Germinal center (tissue), 1 donor: ENCODE data around the gene SECISBP2L.
"Not testable (repeated sequence)": the region's sequence is repeated elsewhere in the genome, so short reads cannot be mapped to it uniquely, and the experiment has no call there.

Source experiments
- DNase-seq: peaks from one replicate; pipeline ENCODE4 v3.0.0; 2012; ENCODE audit warnings: mixed read lengths, low spot score

The SECISBP2L gene

DNA sequence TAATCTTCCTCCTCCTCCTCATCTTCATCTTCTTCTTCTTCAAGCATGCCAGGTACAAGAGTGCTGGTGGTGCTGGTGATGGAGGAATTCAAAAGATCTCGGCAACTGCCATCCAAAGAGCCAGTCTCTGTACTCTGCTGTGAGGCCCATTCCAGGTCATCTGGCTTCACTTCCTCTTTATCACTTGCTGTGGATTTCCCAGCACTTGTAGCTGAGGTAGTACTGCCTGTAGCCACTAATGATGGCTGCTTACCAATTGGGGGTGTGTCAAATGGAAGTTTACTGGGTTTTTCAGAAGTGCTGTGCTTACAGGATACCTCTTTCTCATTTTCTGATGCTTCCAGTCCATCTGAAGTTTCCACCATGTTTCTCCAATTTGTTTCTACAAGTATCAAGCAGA is 53.7 kb downstream of the SECISBP2L start:
- DNase-seq: peak; percentile 17

DNA sequence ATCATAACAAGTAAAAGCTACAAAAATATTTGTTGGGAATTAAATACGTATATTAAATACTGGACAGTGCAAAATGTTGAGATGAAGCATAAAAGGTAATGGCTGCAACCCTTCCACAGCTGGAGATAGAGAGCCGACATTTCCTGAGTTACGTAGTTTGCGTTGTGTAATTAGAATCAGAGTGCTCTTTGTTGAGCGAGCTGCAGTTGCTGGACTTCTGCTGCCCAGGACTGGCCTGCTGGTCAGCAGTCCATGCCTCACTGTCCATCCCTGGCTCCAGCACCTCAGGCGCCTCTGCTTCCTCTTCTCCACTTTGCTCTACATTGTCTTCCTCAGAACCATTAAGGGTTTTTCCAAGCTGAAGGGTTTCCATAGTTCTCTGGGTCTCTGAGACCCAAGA is 54.1 kb downstream of the SECISBP2L start:
- DNase-seq: no peak

DNA sequence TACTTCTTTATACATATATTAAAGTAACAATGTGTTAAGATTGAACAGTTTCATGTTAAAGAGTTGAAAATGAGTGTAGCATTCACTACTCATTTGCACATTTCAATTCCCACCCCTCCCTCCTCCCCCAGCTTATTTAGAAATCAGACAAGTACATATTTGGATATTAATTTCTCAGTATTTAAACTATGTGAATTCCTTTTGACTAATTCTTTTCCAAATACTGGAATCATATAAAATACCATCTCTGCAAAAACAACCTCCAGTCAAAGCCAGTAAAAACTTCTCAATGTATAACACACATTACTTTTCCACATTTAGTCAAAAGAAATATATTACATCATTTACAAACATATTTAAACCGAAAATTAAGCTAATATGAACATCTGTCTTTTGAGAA is 57.1 kb downstream of the SECISBP2L start:
- no peak for DNase-seq

DNA sequence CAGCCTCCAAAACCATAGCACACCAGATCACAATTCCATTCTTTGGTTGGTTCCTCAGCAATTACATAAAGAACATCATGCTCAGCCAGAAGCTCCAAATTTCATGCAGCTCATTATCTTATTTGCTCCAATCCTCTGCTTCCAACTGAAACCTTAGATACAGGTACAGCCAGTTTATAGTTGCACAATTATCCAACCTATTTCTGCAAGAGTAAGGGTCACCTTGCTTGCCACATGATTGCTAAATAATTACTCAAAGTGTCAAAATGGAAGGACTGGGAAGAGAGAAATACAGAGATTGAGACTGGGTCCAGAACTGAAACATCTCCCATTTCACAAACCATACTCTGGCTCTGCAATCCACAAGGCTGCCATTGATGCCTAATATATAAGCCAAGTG is 59.1 kb downstream of the SECISBP2L start:
- DNase-seq: no peak

DNA sequence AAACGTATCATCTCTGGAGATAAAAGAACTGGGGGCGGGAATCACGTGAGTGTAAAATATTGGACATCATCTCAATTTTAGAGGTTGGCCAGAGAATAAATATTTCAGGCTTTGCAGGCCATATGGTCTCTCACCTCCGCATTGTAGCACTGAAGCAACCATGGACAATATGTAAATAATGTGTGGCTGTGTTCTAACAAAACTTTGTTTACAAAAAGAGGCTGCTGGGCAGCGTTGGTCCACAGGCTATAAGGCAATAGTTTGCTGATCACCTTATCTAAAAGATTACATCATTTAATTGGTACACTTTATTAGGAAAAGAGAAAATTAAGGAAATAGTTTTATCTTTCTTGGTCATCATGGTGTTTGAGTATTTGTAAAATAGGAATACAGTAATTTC is 60.0 kb downstream of the SECISBP2L start:
- no peak for DNase-seq

DNA sequence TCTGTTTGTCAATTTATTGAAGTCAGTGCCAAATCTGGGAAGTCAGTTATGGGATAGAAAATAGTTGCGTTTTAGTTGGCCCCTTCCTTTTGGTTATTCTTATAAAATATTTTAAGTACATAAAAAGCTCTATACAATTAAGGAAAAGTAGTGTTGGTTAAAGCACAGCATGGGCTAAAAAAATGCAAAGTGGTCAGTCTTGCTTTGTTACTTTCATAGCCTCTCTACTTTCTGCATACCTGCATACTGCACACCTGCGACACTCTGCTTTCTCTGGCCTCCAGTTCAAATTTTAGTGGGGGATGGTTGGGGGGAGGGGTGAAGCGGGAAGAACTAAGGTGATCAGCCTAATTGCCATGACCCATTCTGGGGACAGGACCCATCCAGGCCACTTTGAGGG is 60.7 kb downstream of the SECISBP2L start:
- DNase-seq: no peak

DNA sequence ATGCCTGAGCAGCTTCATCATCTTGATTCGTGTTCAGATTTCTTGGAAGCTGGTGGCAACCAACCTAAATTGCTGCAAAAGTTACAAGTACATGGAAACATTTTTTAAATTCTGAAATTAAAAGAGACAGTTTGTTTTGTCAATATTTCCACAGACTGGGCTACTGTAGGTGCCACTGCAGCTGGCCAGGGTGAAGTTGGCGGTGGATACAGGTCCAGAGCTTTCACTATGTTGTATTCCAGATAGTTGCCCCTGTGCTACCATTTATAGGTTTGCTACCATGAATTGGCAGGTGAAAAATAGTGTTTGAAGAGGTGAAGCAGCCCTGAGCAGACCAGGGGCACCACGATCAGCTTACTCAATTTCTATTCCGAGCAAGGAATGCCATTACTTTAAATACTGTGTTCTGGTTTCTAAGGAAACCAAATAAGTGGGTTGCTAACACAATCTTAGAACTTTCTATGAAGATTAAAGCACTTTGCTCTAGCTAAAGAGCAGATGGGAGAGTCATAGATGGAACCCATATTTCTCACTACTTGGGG is 61.4 kb downstream of the SECISBP2L start:
- no peak for DNase-seq

DNA sequence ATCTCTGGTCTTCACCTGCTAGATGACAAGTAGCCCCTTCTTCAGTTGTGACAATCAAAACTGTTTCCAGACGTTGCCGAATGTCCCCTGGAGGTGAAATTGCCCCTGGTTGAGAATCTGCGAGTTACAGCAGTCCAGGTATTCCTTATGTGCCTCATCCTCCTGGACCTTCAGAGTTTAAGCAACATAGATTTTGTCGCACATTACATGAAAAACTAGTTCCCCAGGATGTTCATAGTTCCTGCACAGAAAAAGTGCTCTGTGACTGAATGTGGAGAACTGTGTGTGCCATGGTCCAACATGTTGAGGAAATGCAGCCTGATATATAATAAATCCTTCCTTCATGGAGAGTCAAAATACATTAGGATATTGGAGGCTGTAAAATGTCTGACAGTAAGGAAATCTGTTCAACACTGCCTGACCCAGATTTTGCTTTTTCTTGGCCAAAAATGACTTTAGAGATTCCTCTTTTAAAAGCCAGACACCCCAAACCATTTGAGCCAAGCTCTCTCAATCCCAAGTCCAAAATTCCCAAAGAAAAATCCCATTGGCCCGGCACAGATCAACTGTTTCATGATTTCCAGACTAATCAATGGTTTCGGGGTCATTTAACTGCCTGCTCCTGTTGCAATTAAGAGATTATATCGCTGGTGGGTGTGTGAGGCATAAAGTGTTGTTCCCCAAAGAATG is 62.1 kb downstream of the SECISBP2L start:
- DNase-seq: no peak

DNA sequence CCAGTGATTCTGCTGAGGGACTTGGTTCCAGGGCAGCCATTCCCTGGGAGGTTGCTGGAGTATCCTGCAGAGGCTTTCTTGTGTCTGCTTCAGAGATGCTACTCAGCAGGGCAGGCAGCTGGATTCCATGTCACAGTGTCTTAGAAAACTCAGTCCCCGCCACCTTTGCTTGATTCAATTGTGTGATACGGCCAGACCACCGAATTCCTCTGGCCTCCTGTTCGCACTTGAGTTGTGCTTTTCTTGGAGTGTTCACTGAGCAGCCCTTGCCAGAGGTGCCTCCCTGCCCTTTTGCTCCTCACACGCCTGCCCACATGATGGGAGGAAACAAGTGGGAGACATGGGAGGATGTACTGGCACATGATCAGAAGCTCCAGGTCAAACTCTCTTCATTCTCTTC is 62.9 kb downstream of the SECISBP2L start:
- DNase-seq: no peak

DNA sequence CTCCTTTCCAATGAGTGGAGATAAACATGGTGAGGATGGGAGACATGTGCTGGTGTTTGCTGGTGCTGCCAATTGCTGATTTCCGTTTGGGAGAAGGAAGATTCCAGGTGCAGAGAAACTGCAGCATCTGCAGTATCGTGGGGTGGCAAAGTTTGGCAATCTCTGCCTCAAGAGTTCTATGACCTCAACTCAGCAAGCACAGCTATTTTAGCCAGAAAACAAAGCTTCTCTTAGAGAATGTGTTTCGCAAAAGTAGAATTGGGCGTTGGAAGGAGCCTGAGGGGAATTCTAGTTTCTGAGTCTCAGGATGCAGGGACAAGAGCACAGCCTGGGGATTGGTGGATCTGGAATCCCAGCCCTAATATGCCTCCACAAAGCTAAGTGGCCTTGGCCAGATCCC is 64.3 kb downstream of the SECISBP2L start:
- no peak for DNase-seq

DNA sequence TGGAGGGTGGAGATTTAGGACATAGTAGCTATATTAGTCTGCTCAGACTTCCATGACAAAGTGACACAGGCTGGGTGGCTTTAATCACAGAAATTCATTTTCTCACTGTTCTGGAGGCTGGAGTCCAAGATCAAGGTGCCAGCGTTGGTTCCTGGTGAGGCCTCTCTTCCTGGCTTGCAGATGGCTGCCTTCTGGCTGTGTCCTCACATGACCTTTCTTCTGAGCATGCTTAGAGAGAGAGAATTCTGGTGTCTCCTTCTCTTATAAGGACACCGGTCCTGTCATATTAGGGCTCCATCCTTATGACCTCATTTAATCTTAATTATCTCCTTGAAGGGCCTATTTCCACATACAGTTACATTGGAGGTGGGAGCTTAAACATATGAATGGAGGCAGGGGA is 67.6 kb downstream of the SECISBP2L start:
- DNase-seq: no peak

DNA sequence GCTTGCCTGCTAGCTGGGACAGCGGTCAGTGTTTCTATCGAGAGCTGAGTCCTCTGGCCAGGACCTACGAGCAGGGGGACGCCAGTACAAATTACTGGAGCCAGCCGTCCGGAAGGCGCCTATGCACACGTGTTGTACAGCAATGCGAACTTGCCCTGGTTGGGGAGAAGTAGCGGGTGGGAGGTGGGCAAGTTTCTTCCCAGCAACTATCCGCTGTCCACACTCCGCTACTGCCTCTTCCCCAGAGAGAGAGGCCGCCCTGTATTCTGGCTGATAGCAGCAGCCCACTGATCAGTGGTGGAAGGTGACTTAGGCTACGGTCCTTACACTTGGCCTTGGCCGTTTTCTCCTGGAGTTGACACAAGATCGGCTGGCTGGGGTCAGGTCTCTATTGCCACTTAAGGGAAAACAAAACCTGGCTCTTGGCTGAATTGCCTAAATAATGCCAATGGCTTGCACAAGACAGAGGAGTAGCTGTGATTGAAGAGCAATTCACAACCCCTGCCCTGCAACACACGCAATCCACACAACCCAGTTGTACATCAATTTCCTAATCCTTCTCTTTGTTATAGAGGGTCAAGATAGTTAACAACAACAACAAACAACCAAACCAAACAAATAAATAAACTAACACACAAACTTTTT is 69.7 kb downstream of the SECISBP2L start:
- no peak for DNase-seq

DNA sequence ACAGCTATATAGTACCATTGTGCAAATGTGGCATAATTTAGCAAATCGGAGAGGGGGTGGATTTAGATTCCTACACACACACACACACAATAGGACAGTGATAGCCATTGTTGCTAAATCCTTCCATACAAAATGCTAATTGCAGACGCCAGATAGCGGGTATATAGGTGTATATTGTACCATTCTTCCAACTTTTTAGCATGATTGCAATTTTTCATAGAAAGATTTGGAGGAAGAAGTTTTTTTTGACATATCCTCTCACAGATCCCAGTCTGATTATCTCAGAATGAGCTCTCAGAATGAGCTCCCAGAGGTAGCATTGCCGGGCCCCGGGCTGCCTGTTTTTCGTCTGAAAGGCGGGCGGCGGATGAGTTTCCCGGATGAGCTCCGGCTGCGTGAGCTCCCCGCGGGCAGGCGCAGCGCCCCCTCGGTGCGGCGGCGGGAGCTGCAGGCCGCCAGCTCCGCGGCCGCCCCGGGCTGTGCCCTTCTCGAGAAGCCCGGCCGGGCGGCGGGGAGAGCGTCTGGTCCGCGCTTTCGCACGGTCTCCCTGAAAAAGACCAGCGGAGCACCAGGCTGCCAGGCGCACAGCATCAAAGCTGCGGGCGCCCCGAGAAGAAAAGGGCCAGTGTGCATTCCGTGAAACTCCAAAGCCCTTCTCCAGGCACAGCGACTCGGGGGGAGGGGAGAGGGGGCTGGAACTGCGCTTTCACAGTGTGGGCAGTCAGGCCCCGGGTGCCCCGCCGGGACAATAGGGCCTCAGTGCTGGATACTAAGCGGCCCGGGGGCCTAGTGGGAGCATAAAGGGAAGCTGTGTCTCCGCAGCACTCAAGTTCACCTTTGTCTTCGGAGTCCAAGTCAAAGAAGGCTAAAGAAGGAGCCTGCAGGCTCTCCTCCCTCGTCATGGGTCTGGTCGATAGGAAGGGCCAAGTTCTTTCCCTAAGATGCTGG is 70.5 kb downstream of the SECISBP2L start:
- peak; percentile 81 for DNase-seq

DNA sequence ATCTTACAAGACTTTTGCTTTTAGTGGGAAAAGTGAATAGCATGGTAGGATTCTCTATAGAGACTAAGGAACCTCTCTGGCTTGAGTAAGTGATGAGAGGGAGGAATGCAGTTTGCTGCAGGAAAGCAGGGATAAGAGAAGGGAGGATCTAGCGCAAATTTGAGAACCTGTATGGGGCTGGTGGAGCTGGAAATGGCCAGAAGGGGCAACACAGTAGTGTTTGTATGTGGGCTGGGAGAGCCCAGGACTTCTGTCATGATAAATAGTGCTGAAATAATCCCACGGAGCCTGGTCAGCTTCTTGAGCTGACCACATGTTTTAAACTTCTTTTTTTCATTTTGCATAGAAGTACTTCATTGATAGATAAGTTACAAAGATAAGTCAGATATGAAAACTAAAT is 71.4 kb downstream of the SECISBP2L start:
- no peak for DNase-seq

DNA sequence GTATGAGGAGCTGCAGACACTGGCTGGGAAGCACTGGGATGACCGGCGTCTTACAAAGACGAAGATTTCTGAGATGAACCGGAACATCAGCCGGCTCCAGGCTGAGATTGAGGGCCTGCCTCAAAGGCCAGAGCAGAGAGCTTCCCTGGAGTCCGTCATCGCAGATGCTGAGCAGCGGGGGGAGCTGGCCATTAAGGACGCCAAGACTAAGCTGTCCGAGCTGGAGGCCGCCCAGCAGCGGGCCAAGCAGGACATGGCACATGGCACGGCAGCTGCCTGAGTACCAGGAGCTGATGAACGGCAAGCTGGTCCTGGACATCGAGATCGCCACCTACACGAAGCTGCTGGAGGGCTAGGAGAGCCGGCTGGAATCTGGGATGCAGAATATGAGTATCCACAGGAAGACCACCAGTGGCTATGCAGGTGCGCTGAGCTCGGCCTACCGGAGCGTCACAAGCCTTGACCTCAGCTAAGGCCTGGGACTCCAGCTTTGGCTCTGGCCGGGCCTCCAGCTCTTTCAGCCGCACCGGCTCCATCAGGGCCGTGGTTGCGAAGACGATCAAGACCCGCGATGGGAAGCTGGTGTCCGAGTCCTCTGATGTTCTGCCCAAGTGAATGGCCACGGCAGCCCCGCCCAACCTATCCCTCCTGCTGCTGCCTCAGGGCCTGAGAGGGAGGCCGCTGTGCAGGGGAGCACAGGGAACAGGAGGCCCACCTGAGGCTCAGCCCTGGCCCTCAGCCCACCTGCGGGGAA is 73.3 kb downstream of the SECISBP2L start:
- no peak for DNase-seq

DNA sequence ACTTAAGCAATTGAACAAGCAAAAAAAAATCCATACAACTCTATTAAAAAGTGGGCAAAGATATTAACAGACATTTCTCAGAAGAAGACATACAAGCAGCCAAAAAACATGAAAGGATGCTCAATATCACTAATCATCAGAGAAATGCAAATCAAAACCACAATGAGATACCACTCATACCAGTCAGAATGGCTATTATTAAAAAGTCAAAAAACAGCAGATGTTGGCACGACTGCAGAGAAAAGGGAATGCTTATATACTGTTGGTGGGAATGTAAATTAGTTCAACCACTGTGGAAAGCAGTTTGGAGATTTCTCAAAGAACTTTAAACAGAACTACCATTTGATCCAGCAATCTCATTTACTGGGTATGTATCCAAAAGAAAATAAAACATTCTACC is 75.3 kb downstream of the SECISBP2L start:
- DNase-seq: not testable (repeated sequence)

DNA sequence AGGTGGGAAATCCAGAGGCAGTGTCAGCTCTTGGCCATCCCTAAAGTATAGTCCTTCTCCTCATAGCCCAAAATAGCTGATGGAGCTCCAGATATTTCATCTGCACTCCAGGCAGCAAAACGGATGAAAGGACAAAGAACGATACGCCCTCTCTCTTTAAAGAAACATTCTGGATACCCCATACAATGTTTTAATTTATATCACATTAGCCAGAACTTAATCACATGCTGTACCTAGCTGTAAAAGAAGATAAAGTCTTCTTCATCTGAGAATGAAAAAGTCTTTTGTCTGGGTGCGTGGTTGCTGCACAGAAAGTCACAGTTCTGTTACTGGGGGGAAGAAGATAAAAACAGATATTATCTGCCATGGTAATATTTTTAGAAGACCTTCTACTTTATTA is 78.2 kb downstream of the SECISBP2L start:
- no peak for DNase-seq

DNA sequence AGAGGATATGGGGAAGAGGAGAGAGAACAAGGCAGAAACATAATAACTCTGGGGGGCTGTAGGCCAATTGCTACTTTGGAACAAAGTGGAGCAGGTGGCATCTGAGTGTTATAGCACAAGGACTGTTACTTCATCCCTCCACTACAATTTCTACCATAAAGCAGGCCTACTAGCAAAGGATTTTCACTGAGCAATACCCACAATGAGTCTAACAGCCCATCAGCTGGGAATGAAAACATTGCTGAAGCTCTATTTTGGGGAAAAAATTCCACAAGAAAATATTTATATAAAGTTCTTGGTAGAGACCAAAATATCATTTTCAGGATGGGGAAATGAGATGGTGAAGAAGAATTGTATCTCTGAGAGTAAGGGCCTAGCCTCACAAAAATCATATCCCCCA is 78.9 kb downstream of the SECISBP2L start:
- no peak for DNase-seq

DNA sequence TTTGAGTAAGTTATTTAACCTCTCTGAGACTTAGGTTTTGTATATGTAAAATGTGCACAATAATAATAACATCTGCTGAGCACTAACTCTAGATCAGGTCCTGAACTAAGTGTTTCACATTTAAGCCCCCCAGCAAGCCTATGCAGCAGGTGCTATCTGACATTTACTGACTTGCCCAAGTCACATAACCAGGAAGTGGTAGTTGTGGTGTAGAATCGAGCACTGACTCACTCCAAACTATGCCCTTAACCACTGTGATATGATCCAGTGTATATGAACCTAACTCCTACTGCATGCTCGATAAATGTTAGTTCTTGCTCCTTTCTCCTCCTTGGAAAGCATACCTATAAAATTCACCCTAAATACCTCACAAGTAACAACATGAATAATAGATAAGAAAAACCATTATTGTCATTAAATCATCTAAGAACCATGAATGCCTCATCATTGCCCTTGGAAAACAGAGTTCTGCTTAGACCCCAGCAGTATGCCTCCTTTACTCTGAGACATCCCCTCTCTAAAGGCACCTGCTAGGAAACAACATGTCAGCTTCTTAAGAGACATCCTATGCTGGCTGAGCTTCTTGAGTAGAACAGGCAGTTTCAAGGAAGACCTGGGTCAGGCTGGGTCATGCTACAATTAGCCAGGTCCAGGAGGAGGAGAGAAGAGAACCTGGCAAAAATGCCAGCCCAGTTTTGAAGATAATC is 79.5 kb downstream of the SECISBP2L start:
- DNase-seq: no peak

DNA sequence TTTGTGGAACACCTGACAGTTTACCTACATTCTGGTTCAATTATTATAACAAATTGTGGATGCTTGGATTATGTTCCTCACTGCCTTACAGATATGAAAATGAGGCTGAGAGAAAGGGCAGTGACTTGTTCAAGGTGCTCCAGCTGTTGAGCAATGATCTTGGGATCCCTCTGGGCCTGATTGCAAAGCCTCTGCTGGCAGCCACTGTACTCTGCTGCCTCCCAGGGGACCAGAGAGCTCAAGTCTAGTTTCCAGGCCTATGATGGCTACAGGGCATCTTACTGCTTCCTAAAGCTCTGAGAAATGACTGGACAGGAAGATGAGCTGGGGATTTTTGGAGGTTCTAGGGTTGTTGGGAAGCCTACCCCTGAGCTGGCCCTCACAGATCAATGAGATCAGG is 80.3 kb downstream of the SECISBP2L start:
- no peak for DNase-seq

DNA sequence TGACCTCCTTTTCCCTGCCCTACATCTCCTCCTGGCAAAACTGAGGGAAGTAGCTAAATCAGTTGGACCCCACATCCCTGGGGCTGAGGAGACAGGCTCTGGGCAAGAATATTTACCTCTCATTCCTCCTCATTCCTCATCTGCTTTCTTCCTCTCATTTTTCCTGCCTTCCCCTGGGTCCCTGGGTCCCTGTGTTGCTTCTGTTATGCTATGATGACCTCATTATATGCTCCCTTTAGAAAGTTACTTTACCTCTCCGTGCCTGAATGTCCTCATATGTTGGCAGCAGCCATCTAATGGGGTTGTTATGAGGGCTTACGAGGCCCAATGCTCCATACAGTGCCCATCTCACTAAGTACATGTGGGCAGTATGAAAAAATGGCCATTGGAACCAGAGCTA is 81.3 kb downstream of the SECISBP2L start:
- DNase-seq: no peak
